GM19043 (cell line): ENCODE results near the gene ADIPOR1.
"Not testable (repeated sequence)": the region's sequence is repeated elsewhere in the genome, so short reads cannot be mapped to it uniquely, and the experiment has no call there.

ENCODE experiments used
- ATAC-seq: cut with Tn5 transposase; IDR thresholded peaks from one replicate; pipeline ENCODE4 v1.9.1; 2021; ENCODE audit warnings: low read depth; ENCODE audit not compliant: unreplicated experiment

ADIPOR1 gene

DNA sequence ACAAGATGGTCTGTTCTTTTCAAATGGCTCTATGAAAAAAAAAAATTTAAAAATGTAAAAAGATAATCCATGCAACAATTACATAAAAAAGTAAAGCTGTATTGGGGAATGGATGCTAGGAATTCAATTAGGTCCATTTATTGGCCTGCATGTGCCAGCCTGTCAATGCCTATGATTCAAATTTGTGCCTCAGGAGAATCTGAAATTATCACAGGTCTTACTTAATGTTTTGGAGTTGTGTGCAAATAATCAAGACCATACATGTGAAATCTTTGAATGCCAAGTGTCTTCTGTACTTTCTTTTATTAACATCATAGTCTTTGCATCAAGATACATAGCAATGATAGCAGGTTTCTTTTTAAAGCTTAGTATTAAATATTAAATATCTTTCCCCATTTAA lies 17.6 kb downstream of the ADIPOR1 start:
- ATAC-seq: no peak

- no peak for ATAC-seq
These were observed 19.7 kb downstream of the ADIPOR1 start for GRCh38 chr1:202938287-202938925.

DNA sequence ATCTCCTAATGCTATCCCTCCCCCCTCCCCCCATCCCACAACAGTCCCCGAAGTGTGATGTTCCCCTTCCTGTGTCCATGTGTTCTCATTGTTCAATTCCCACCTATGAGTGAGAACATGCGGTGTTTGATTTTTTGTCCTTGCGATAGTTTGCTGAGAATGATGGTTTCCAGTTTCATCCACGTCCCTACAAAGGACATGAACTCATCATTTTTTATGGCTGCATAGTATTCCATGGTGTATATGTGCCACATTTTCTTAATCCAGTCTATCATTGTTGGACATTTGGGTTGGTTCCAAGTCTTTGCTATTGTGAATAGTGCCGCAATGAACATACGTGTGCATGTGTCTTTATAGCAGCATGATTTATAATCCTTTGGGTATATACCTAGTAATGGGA lies 21.7 kb downstream of the ADIPOR1 start:
- ATAC-seq: not testable (repeated sequence)

- ATAC-seq: no peak
These were observed 22.3 kb downstream of the ADIPOR1 start for GRCh38 chr1:202935844-202936243.

- no peak for ATAC-seq
These were observed 23.4 kb downstream of the ADIPOR1 start for GRCh38 chr1:202934755-202935154.

DNA sequence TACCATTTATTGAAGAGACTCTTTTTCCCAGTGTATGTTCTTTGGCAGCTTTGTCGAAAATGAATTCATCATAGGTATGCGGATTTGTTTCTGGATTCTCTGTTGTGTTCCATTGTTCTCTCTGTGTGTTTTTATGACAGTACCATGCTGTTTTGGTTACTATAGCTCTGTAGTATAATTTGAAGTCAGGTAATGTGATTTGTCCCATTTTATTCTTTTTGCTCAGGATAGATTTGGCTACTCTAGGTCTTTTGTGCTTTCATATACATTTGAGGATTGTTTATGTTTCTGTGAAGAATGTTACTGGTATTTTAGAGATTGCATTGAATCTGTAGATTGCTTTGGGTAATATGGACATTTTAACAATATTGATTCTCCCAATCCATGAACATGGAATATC lies 25.6 kb downstream of the ADIPOR1 start:
- no peak for ATAC-seq

DNA sequence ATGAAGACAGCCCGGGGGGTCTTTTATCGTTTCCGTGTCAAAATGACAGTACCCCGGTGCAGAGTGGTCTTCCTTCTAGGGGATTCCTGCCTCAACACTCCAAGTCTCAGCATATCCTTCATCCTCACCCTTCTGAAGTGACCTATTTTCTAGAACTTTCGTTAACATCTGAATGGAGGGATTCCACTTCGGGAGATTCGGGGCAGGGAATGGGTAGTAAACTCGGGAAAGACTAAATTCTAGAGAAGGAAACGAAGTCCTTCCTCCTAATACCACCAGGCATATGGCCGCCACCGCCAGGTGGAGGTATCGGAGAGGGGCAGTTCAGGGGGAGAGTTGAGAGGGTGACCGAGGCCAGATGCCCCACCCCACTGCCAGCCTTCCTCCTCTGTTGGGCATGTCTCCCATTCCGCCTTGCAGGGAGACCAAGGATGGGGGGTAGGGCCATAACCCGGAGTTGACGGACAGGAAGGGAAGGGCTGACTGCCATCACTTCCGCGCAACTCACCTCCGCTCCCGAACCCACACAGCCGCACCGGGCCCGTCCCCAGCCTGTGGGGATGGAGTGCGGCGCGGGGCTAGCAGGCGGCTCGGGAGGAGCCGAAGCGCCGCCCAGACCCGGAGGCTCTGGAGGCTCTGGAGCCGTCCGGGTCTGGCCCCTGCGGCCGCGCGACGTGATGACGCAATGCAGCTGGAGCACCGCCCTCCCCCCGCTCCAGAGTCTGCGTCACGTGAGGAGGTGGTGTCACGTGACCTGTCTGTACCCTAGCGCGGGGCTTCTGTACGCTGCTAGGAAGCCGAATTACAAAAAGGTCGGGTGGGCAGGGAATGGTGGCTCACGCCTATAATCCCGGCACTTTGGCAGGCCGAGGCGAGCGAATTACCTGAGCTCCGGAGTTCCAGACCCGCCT lies 31.3 kb downstream of the ADIPOR1 start, which contains the start of gene KLHL12:
Gene KLHL12, minus strand, starts transcription at position 654 of the 911 bp plus-strand sequence. CDS start 2,072 bp downstream, outside the sequence.
- peak; percentile 80 for ATAC-seq

DNA sequence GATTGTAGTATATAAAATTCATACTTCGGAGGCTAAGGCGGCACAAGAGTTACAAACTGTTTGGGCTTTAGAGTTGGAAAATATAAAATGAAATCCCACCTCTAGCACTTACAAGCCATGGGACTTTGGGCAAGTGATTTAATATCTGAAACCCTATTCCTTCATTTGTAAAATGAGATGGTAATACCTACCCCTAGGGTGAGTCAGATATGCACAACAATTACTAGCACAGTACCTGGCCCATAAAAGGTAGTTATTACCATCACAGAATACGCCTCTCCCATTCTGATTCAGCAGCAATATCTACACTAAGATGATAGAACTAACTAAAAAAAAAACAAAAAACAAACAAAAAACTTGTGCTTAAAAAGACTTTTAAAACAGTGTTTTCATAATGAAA lies 34.6 kb downstream of the ADIPOR1 start:
- ATAC-seq: no peak

DNA sequence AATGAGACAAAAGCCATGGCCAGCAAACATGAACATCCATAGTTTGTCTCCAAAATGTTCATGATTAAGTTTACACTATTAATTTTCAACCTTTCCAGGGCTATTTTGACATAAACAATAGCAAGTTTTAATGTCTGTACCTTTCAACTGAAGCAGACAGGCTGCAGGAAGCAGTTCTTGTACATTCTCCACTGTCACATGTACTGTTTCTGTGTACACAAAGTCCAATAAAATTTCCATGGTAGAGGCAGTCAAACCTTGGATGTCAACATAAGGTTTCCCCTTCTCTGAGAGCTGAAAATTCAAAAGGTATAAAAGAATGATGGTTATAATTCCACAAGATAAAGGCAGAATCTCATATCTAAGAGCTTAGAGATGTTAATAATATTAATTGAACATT lies 38.5 kb downstream of the ADIPOR1 start:
- no peak for ATAC-seq

GRCh38 chr1:202915146-202915545 lies 43.0 kb downstream of the ADIPOR1 start:
- no peak for ATAC-seq

DNA sequence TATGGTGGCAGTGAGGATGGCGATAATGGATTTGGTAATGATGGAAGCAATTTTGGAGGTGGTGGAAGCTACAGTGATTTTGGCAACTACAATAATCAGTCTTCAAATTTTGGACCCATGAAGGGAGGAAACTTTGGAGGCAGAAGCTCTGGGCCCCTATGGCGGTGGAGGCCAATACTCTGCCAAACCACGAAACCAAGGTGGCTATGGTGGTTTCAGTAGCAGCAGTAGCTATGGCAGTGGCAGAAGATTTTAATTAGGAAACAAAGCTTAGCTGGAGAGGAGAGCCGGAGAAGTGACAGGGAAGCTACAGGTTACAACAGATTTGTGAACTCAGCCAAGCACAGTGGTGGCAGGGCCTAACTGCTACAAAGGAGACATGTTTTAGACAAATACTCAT lies 45.6 kb downstream of the ADIPOR1 start:
- not testable (repeated sequence) for ATAC-seq

- no peak for ATAC-seq
These were observed 48.6 kb downstream of the ADIPOR1 start for GRCh38 chr1:202909494-202909893.

DNA sequence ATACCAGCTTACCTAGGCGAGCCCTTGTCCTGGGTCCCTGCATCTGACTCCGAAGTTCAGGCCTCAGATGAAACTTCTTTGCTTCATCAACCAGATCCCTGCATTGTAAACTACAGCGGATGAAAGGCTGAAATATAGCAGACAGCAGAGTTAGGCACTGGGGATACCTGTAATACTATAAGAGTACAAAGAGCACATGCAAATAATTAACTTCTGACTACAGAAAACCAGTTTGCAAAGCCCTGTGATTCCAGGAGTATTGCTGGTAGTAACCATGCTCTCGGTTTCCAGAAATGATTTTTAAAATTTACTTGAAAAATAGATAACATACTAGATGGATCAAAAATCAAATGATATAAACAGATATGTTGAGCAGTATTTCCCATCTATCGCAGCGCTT lies 49.1 kb downstream of the ADIPOR1 start:
- no peak for ATAC-seq

- ATAC-seq: no peak
These were observed 52.8 kb downstream of the ADIPOR1 start for GRCh38 chr1:202905331-202905730.

DNA sequence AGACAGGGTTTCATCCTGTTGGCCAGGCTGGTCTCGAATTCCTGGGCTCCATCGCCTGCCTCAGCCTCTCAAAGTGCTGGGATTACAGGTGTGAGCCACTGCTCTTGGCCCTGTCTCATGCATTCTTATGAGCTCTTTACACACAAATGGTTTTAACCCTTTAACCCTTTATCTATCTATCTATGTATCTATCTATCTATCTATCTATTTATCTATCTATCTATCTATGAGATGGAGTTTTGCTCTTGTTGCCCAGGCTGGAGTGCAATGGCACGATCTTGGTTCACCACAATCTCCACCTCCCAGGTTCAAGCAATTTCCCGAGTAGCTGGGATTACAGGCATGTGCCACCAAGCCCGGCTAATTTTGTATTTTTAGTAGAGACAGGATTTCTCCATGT lies 54.3 kb downstream of the ADIPOR1 start:
- not testable (repeated sequence) for ATAC-seq

- ATAC-seq: no peak
These were observed 56.6 kb downstream of the ADIPOR1 start for GRCh38 chr1:202901555-202901954.

DNA sequence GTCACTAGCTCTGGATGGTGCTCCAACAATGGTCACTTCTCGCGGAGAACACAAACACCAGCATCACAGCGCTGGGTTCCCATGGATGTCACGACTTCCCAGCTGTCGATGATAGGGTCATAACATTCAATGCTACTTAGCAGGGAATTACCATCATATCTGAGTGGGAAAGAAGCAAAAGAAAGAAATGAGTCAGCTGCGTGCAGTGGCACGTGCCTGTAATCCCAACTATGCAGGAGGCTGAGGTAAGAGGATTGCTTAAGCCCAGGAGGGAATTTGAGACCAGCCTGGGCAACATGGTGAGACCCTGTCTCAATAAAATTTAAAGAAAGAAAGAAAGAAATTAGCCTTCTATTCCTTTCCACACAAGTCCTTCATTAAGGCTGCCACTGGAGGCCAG lies 65.6 kb downstream of the ADIPOR1 start:
- ATAC-seq: no peak
